ENCODE results near the gene LCN2. TPM values are rescaled to one million over a fixed set of nuclear protein-coding genes. Genes with fewer than 3 reads are reported as not detected.

Gene LCN2
- not detected in 2 replicates for total RNA-seq

GRCh38 chr9:128149001-128149701, at the start of gene LCN2:
LCN2 (plus strand) TSS chr9:128149453; CDS start chr9:128149526, 73 bp downstream.

GRCh38 chr9:128127568-128127989, 21.7 kb upstream of the LCN2 start, which contains the start of gene PTGES2:
PTGES2 (minus strand) TSS chr9:128127729; CDS start chr9:128127717, 12 bp downstream.

GRCh38 chr9:128159784-128160602, 10.7 kb downstream of the LCN2 start, which contains the start of gene BBLN:
BBLN (plus strand) TSS chr9:128160265; CDS start chr9:128160408, 143 bp downstream.

GRCh38 chr9:128191406-128192046, 42.3 kb downstream of the LCN2 start, which contains the start of gene CIZ1:
CIZ1 (minus strand) TSS chr9:128191572; CDS start chr9:128190857, 715 bp downstream.

Other genes with a start within 250 kb of the LCN2 start
- 108 and 138 TPM in 2 replicates for gene ST6GALNAC6, start 249.8 kb upstream of the LCN2 start, total RNA-seq
- 66.1 and 73.9 TPM in 2 replicates for gene ST6GALNAC4, start 232.4 kb upstream of the LCN2 start, total RNA-seq
- 2.8 and 16.4 TPM in 2 replicates for gene PIP5KL1, start 218.7 kb upstream of the LCN2 start, total RNA-seq
- gene DPM2, start 211.6 kb upstream of the LCN2 start, total RNA-seq, result 7.8 and 15.6 TPM in 2 replicates
- gene EEIG1, start 168.5 kb upstream of the LCN2 start, total RNA-seq, result 6.1 and 6.6 TPM in 2 replicates
- 6.5 and 7.3 TPM in 2 replicates for gene NAIF1, start 82.1 kb upstream of the LCN2 start, total RNA-seq
- gene SLC25A25, start 81.2 kb upstream of the LCN2 start, total RNA-seq, result 16.2 and 20.4 TPM in 2 replicates
- 53.9 and 68.1 TPM in 2 replicates for gene PTGES2, start 21.7 kb upstream of the LCN2 start, total RNA-seq
- 121 and 194 TPM in 2 replicates for gene BBLN, start 10.8 kb downstream of the LCN2 start, total RNA-seq
- 40.0 and 53.4 TPM in 2 replicates for gene CIZ1, start 42.1 kb downstream of the LCN2 start, total RNA-seq
- gene DNM1, start 53.9 kb downstream of the LCN2 start, total RNA-seq, result 0.49 and 0.54 TPM in 2 replicates
- gene GOLGA2, start 126.6 kb downstream of the LCN2 start, total RNA-seq, result 99.5 and 108 TPM in 2 replicates
- 36.9 and 59.8 TPM in 2 replicates for gene SWI5, start 126.8 kb downstream of the LCN2 start, total RNA-seq
- gene TRUB2, start 173.0 kb downstream of the LCN2 start, total RNA-seq, result 11.7 and 15.9 TPM in 2 replicates
- 30.5 and 33.0 TPM in 2 replicates for gene COQ4, start 173.4 kb downstream of the LCN2 start, total RNA-seq
- 14.3 and 22.0 TPM in 2 replicates for gene SLC27A4, start 191.1 kb downstream of the LCN2 start, total RNA-seq
- 39.2 and 39.4 TPM in 2 replicates for gene URM1, start 221.9 kb downstream of the LCN2 start, total RNA-seq

Measured in cardiac atrium fibroblast (primary cell).